D341Med (cell line): Measurements from ENCODE around the gene PPARA.

Source experiments
- DNase-seq: peaks from one replicate; pipeline ENCODE4 v3.0.0; 2012; ENCODE audit warnings: low spot score

PPARA gene

DNA sequence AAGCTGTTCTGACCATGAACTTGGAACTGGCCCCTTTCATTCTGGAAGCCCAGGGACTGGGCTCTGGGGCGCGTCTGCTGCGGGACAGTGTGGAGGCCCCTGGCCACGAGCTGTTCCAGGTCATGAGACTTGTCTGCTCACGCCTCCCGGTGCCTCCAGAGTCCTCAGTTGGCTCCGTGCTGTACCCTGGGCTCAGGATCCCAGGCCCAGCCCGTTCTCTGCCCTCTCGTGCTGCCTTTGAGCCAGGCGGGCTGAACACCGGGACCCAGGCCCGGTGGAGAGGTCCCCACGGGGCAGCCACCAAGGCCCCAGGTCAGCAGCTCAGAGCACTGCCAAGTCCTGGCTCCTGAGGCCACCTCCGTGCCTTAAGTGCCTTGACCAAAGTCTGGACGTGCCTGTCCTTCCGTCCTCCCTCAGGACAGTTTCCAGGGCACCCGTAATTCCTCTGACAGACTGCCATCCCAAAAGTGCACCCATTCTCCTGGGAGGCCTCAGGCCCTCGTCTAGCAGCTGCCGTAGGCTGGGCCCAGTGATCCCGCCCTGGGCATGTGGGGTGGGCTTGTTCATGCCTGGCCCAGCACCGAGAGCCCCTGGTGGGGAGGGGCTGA, 36.3 kb upstream of the PPARA start:
- no peak for DNase-seq

DNA sequence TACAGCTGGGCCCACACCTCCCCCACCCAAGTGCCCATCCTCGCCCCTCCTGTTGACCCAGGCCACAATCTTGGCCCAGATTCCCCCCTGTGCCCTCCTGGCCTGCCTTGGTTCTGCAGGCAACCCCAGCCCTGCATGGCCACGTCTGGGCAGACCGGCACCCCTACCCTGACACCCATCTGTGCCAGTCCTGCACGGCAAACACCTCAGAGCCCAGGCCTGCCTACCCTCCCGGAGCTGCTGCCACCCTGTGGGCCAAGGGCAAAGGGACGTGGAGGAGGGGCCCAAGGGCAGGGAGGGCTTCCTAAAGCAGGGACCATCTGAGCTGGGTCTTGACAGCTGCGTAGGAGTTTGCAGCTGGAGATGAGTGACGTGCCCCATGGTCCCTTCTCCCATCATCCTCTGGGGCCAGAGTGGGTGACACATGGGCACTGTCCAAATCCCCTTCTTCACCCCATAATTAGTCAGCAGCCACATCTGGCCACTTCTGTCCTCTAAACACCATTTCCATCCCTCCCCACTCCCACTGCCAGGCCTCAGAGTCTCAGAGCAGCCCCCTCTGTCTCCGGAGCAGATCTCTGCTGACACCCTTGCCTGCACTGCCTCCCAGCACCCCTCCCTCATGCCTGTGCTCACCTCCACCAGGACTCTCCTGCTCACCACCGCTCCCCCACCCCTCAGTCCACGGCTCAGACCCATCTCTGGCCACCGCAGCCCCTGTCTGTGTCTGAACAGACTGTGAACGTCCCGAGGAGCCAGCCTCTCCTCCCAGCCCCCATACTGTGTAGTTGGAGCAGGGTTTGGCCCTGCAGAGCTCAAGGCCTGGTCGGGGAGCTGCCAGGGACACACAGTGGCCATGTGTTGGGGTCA, 35.6 kb upstream of the PPARA start:
- no peak for DNase-seq

DNA sequence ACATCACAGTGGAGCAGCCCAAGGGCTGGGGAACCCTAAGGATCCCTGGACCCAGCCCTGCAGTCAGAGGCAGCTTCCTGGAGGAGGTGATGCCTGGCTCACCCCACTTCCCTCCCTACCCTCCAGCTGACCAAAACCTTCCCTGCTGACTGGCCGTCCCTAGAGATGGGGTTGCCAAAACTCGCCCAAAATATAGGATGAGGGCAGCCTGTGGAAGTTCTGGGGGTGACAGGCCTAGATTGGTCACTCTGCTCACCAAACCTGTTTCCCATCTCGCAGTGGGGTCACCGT, 35.0 kb upstream of the PPARA start:
- DNase-seq, result no peak

DNA sequence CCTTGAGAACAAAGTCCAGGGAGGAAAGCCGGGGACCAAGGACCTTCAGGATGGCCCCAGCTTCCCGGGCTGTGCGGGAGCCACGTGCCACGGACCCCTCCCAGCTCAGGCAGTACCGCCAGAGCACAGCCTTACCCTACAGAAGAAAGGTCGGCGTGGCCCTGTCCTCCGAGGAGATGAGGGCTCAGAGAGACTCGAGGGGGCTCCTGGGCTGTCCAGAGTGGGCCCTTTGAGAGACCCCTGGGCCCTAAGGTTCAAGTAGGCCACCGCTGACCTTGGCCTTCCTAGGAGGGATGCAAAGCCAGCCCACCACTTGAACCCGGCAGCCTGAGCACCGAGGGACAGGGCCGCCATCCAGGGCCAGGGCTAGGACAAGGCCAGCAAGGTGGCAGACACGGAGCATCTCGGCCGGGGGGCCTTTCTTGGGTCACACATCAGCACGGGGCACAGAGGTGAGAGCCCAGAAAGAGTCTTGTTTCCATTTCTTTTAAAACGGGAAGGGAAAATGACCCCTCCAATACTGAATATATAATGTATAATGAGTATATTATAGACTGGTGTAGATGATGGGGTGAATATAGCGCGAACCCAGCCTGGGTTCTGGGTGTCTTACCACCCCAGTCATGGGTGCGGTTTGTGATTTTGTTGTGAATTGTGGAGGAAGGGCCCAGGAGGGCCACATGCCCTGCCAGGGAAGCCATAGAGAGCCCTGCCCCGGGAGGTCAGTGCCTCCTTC, 34.4 kb upstream of the PPARA start:
- no peak for DNase-seq

DNA sequence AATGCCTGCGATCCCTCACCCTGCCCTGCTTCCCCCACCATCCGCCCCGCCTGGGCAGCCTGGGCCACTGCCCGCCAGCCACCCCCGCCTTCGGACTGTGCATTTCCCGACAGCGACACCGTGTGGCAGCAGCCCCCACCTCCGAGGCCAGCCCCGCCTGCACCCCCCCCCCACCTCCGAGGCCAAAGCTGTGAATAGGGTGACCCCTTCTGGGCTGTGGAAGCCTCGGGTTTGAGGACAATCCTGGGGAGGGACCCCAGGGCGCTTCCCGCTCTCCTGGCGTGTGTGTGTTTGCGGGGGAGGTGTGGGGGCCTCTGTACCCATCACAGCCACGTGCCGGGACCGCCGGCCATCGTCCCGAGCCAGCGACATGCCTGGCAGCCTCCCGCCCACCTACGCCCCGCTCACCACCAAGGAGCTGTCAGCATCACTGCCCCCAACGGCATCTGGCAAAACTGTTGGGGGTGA, 33.8 kb upstream of the PPARA start:
- DNase-seq, result peak; percentile 94

DNA sequence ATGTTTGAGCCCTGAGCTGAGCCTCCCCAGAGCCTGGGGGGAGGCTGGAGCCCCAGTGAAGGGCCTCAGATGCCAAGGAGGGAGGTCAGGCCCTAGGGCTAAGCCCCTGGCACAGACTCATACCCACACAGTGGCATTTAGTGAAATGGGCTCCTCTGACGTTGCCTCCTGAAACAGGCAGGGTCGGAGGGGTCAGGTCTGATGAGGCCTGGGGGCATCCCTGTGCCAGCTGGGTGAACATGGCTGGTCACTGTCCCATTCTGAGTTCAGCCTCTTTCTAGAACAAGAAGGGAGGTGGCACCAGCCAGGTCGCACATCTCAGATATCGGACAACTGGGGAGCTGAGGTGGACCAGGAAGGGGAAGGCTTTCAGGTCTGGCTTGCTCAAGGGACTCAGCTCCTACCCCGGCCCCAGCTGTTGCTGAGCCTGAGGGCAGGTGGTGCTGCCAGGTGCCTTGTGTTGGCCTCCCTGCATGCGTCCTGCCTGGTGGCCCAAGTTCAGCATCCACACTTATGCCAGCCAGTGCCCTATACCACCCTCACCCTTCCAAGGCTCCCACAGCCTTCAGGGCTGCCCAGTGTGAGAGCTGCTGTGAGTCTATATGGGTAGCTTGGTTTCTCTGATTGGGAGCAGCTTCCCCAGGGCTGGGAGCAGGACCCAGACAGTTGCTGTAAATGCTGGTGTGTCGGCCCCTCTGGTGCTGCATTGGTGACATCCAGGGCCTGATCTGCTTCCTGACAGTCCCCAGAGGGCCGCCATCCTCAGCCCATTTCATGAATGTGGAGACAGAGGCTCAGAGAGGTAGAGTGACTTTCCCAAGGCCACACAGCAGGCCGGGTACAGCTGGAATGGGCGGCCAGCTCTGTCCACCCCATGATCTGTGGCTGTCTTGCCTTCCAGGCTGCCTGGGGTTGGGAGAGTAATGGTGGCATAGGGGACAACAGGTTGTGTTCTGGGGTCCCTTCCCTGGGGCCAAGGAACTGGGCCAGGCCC, 32.8 kb upstream of the PPARA start:
- DNase-seq, result no peak

DNA sequence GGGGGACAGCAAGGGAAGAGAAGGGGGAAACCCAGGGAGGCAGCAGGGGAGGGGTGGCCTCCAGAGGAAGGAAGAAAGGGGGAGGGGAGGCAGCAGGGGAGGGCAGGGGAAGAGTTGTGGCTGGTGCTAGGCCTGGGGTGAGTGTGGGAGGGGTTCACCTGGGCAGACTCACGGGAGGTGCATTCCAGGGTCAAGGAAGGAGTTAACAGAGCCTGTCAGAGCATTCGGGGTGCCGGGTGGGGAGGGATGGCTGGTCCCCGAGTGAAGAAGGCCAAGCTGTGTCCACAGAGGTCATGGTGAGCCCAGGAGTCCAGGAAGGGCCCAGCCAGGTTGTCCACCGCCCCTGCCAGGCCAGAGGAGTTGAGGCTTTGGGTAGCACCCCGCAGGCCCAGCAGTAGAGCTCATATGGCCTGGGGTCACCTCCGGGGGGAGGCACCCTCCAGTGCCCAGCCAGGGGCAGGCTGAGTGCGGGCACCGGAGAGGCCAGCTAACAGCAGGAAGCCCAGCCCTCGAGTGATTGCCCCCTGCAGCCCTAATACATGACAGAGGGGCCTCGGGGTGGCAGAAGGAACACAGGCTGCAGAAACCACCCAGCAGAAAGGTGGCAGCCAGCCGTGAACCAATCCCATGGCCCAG, 31.1 kb upstream of the PPARA start:
- no peak for DNase-seq

DNA sequence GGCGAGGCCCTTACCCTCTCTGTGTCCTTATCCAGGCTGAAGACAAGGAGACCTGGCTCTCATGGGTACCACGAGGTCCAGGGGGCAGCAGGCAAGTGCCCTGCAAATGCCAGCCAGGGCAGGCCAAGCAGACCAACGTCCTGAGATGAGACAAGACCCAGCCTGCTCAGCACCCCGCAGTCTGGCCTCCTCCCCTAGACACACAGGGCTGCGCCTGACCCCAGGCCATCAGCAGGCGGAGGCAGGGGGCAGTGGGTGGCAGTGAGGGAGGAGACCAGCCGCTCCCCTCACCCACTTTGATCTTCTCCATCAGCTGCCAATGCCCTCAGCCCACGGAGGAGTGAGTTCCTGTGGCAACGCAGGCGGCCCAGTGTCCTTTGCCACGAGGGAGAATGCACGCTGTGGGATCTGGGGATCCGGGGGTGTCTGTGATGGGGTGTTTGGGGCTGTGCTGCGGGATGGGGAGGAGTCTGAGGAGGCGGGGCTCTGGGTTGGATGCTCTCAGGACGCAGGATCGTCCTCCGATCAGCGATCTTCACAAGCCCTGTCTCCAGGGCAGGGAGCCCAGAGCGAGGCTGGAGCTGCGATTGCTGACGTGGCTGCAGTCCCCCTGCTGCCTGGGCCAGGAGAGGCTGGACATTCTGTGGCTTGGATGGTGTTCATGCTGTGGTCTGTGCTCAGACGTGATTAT, 30.5 kb upstream of the PPARA start:
- DNase-seq, result no peak

DNA sequence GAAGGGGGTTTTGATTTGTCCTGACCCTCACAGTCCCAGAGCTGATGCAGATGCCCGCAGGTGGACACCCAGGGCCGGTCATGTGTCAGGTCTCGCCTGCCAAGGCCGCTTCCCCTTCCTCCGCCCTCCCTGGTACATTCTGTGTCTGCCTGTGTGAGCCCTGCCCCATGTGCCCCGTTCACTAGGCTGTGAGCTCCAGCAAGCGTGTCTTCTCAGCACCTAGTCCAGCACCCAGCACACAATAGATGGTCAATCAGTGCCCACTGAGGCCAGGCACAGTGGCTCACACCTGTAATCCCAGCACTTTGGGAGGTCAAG, 29.9 kb upstream of the PPARA start:
- DNase-seq, result no peak

DNA sequence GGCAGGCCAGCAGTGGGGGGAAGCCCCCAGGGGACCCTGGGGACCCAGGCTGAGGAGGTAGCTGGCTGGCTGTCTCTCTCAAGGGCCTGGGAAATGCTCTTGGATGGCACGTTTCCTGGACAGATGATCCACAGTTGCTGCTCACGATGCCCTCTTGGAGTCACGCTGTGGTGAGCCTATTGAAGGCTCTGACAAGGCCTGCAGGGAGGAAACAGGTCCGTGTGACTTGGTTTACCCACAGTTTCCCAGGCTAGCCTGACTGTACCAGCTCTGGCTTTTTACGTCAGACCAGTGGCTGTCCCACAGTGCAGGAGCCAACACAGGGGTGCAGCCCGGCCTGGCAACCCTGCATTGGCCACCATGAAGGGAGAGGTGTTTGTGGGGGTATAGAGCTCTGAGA, 29.2 kb upstream of the PPARA start:
- DNase-seq, result no peak

DNA sequence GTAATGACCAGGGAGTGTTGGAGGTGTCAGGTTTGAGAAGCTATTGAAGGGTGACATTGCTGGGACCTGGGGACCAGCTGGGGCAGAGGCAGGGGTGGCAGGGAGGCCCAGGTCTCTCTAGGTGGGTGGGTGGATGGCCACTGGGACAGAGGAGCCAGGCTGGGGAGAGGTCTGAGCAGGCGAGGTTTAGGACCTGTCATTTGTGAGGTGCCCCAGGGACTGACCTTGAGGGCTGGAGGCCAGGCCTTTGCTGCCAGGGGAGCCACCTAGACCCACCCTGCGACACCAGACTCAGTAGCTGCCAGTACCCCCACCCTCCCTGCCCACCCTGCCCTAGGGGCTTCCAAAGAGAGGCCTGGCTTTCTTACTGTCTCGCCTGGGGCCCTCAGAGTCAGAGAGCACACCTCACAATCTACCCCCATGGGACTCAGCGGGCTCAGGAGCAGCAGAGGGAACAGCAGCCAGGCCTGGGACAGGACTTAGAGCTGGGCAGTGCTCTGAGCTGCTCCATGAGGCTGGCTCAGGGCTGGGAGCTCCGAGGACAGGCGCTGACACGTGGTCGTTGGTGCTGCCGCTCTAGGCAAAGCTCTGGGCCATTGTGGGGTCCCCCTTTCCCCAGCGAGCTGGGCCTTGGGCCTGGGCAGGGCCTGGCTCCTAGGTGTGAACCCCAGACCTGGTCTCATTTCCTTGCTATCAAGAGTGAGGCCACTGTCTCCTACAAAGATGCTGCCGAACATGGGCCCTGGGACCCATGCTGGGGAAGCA, 28.6 kb upstream of the PPARA start:
- no peak for DNase-seq

DNA sequence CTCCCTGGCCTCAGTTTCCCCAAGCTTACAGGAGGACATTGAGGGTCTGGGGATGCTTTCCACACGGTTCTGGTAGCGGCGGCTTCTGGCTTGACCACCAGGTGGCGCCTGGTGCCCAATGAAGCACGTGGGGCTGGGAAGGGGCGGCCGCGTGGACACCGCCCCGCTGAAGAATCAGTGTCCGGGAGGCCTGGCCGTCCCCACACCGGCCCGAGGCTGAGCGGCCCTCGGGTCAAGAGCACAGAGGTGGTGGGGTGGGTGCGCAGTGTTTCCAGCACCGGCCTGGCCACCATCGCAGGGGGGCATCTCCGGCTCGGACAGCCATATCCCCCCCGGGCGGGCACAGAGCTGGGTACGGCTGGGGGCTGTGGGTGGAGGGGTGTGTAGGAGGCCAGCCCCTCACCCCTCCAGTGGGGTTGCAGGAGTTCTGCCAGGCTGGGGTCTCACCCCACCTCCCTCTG, 27.8 kb upstream of the PPARA start:
- peak; percentile 90 for DNase-seq

DNA sequence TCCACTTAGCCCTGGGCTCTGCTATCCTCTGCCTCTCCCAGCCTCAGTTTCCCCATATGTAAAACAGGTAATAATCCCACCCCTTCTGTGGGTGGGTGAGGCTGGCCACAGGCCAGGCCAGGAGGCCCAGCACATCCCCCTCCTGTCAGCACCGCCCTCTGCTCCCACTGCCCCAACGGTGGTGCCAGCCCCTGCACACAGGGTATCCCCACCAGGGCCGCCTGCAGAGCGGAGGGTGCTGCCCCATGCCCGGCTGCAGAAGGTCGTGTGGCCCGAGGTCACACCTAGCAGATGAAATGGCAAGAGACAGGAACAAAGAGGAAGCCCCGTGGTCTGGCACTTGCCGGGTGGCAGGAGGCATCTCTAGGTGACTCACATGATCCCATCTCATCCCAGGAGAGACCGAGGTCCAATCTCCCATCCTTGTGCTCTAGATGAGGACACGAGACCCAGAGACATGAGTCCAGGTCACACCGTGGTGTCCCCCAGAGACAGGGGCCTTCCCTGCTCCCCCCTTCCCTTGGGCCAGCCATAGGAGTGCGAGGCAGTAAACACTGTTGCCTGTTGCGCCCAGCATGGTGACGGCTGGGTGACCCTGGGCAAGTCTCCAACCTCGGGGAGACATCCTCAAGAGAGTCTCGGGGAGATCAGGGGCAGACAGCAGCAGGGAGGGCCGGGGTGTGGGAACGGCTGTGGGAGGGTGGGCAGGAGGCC, 27.2 kb upstream of the PPARA start:
- DNase-seq, result no peak

DNA sequence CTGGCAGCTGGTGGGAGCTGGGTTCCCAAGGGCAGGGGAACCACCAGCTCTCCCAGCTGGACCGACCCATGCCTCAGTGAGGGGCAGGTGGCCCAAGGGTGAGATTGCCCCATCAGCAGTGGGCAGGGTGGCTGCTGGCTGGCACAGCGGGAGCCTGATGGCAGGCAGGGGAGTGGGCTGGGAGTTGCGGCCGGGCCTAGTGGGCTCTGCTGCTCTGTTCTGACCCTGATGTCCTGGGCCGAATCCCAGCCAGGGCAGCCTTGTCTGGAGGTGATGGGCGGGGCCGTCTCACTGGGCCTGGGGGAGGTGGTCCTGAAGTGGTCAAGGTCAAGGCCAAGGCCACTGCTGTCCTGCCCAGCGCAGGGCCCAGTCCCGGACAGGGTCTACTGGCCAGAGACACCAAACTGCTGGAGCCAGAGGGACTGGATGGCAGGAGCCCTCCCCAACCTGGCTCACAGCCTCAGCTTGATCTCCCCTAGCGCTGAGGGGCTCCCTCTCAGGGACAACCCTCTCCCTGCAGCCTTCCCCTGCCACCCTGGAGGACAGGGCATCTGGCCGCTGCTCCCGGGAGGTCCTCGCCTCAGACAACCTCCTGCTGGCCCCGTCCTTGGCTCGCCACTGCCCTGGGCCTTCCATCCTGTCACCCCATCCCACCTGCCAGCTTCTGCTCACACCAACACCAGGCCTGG, 26.5 kb upstream of the PPARA start:
- DNase-seq, result no peak

DNA sequence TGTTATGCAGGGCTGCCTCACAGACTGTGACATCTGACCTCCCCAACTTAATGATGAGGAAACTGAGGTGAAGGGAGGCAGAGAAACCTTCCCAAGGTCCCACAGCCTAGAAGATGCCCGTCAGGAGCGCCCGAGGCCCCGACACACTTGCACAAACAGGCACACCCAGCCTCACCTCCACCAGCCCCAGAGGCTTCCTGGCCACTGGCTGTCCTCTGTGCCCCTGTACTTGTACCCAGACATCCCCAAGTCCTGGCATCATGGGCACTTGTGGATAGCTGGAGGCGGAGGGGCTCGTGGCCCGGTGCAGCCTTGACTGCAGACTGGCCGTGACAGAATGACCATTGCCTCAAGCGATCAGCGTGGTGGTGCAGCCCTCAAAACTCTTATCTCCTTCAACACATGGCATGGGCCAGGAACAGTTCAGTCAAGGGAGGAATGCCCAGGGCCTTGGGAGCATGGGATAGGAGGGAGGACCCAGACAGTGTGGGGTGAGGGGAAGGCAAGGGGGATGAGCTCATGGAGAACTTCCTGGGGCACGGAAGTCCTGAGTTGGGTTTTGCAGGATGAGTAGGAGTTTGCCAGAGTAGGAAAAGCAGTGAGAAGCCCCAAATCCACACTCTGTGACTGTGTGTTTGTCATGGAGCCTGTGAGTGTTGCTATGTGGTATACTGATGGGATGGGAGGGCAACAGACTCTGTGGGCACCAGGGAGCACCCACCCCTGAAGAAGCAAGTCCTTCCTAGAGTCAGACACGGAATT, 25.8 kb upstream of the PPARA start:
- DNase-seq, result no peak

DNA sequence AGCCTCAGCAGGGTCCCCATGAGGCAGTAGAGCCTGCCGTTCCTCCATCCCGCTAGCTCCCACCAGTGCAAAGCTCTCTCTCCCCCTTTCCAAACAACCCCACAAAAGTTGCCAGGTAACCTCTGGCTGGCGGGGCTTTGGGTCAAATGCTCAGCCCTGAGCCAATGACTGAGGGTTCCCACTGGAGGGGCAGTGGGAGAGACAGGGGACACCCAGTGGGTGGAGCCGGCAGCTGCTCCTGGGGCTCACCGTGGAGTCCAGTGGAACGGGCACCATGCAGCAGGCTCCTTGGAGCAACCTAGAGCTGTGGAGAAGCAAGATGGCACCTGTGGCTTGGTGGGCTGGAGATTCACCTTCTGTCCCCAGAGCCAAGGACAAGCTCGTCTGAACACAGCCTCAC, 25.0 kb upstream of the PPARA start:
- DNase-seq, result no peak

DNA sequence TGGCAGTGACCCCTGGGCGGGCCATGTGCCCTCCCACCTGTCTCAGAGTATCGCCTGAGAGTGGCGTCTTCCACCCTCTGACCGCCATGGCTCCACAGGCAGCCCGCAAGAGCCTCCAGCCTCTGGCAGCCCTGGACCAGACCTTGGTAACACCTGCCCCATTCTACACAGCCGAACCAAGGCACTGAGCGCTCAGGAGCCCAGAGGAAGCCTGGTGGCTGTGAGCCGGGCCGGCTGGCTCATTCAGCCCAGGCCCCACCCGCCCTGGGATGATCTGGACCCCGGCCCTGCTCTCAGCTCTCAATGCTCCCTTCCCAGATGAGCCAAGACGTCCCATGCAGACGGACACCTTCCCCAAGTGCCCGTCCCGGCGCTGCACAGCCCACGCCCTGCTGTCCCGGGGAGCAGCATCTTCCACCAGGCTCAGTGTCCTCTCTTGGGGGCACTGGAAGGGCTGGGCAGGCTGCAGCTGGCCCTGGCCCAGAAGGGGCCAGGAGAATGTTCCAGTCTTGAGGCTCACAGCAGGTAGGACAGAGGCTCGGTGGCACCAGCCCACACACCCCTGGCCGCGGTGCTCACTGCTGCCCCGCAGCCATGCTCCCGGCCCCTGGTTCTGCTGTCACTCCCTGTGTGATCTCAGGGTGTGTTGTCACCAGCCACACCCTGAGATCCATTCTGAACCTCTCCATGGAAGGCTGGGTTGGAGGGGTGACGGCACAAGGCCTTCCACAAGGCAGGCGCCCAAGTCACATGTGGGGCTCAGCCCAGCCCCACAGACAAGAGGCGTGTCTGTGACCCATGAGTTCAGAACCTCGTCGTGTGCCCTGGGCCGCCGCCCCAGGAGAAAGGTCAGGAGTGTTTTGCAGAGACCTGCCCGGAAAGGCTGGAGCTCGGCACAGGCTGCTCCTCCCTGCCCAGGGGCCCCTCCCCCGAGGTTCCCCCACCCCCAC, 24.2 kb upstream of the PPARA start:
- no peak for DNase-seq
